NCI-H748 treated with DMSO at 0.1 percent for 48 hours (cell line): Measurements from ENCODE around the gene CCDC142.
A peak's percentile ranks its signal among the peaks of the same experiment; 100 is the strongest.

ENCODE experiments used
- DNase-seq: peaks from one replicate; lab custom pipeline; 2025; lab: John Stamatoyannopoulos, UW

The CCDC142 gene, protein sequence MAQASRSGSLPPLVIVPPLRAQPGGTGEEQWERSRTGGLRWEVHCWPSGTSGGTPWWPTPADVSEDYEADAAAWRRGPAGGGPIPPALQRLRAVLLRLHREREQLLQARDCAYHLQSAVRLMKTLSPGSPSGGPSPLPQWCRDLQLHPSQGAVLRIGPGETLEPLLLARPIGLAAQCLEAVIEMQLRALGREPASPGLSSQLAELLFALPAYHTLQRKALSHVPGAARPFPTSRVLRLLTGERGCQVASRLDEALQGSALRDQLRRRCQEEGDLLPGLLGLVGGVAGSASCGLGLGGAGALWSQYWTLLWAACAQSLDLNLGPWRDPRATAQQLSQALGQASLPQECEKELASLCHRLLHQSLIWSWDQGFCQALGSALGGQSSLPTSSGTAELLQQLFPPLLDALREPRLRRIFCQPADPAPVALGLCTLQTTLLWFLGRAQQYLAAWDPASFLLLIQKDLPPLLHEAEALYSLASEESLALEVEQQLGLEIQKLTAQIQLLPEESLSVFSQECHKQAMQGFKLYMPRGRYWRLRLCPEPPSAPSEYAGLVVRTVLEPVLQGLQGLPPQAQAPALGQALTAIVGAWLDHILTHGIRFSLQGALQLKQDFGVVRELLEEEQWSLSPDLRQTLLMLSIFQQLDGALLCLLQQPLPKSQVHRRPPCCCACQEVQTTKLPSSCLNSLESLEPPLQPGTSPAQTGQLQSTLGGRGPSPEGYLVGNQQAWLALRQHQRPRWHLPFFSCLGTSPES

DNA sequence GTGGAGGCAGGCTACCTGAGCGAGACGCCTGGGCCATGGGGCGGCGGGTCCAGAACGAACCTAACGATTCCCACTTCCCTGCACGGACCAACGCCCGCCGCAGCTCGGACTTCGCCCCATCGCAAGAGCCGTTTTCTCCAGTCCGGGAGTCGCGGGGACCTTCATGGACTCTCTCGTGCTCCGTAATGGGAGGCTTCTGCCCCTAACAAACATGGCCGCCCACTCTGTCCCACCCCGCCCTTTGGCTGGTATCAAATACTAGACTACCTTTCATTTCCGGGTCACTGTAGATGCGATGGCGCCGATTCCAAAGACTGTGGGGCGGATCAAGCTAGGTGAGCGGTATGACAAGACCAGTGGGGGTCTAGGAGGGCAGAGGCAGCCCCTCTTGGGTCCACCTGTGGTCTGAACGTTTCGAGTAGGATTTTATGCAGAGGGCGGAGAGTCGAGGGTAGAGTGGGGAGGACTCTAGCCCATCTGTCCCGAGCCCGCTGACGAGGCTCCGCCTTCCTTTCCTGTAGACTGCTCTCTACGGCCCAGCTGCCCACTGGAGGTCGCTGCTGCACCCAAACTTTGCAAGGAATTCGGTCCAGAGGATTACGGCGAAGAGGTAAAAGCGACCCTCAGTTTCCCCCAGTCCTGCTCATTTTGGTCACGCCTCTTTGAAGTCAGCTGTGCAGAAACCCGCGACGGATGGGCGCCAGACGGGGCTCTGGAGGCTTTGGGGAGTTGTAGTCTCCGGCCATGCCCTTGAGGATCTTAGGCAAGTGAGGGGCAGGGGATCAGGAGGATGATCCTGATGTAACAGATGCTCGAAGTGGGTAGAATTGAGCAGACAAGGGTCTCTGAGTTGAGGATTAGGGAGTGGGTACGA is at the start of gene CCDC142, which contains the start of gene TTC31:
Gene CCDC142, minus strand, starts transcription at position 198 of the 874 bp plus-strand sequence. Its CDS starts 161 bp downstream, at position 37.
Gene TTC31, plus strand, starts transcription at position 281 of the 874 bp plus-strand sequence. Its CDS starts 15 bp downstream, at position 296.
- peak; percentile 87 for DNase-seq

DNA sequence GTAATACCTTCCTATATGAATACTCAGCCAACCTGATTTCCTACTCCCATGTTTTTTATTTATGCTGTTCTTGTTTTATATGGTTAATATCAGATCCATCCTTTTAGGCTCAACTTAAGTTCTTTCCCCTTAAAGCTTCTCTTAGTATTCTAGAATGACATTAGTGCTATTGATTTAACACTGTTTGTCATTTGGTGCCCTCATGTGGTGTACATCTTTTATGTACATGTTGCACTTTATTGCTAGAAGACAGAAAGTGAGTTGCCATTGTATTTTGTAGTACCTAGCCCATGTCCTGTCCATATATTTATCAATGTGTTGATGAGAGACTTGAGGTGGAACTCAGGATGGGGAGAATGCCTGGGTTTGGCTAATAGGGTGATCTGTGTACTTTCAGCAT is 49.4 kb upstream of the CCDC142 start:
- peak; percentile 8 for DNase-seq

DNA sequence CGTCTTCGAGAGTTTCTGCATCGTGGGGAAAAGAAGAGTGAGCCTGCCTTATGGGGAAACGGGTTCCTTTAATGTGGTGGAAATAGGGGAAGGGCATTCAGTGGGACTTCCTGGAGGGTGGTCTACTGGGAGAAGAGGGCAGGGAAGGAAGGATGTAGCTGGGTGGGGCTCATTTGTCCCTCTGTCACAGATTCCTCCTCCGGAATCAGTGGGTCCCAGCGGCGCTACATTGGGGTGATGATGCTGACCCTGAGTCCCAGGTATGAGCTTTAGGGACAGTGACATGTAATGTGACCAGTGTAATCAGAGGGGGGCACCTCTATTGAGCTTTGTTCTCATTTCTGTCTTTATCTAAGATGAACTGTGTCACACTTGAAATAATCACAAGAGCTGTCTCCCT is 48.9 kb upstream of the CCDC142 start:
- no peak for DNase-seq

DNA sequence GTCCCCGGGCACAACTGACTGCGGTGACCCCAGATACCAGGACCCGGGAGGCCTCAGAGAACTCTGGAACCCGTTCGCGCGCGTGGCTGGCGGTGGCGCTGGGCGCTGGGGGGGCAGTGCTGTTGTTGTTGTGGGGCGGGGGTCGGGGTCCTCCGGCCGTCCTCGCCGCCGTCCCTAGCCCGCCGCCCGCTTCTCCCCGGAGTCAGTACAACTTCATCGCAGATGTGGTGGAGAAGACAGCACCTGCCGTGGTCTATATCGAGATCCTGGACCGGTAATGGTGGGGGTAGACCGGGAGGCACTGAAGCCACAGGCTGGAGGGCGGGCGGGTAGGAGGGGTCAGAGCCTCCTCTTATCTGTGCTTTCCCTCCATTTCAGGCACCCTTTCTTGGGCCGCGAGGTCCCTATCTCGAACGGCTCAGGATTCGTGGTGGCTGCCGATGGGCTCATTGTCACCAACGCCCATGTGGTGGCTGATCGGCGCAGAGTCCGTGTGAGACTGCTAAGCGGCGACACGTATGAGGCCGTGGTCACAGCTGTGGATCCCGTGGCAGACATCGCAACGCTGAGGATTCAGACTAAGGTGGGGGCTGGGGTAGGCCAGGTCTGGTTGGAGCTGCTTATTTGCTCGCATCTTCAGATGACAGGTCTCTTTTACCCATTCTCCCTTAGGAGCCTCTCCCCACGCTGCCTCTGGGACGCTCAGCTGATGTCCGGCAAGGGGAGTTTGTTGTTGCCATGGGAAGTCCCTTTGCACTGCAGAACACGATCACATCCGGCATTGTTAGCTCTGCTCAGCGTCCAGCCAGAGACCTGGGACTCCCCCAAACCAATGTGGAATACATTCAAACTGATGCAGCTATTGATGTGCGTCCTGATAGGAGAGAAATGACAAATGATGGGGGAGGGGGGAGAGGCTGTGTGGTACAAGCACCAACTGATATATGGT is 47.7 kb upstream of the CCDC142 start:
- DNase-seq: no peak

DNA sequence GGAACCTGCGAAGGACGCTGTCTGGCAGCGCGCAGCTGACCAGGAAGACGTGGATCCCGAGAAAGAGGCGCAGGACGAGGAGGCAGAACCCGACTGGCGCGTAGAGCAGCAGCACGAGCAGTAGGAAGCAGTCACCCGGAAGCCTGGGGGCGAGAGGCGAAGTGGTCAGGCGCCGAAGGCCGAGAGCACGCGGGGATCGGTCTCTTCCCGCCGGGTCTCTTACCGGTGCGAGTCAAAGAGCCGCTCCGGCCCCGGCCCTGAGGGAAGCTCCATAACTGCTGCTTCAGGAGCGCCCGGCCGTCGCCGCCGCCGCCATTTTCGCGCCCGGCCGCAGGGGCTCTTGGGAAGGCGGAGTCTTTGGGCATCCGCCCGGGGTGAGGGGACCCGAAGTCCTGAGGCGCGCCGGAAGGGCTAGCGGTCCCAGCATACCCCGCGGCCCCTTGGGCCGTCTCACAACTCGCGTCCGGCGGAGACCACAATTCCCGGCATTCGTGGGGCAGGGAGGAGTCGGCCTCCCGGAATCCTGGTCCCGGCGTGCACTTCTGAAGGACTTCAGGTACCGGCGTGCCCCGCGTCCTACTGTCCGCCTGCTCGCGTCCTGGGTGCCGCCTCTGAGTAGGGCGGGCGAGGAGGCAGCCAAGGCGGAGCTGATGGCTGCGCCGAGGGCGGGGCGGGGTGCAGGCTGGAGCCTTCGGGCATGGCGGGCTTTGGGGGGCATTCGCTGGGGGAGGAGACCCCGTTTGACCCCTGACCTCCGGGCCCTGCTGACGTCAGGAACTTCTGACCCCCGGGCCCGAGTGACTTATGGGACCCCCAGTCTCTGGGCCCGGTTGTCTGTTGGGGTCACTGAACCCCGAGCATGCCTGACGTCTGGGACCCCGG is 46.8 kb upstream of the CCDC142 start, which contains the start of the genes AUP1 and HTRA2:
Gene AUP1, minus strand, starts transcription at position 350 of the 882 bp plus-strand sequence. Its CDS starts 77 bp downstream, at position 273.
Gene HTRA2, plus strand, starts transcription at position 577 of the 882 bp plus-strand sequence. Its CDS starts 74 bp downstream, at position 651.
- DNase-seq: peak; percentile 72

DNA sequence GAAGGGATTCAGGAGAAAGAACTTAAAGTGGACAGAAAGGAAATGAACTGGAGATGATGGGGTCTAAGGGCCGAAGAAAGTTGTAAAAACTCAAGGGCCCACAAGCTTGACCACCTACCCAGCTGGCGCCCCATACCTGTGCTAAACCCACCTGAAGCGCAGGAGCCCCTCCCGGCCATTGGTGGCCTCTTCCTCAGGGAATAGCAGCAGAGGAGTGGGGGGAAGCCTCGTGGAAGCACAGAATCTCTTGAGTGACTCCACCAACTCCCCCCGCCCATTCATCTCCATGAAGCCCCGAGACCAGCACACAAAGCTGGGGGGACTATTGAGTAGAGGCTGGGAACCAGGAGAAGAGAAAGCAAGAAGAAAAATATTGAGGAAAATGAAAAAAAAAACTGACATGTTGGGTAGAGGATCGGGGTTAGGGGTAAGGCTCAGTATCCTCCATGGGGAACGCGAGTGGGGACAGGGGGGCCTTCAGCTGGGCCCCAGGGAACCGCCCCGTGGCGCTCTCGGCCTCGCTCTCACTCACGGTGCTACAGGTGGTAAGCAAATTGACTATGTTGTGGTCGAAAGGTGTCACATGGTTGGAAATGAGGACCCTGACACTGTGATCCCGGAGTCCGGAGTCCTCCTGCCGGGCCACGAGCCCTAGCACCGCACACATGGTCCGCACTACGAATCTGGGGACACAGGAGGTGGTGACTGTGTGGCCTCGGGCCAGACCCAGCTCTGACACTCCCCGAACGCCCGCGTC is 46.0 kb upstream of the CCDC142 start:
- DNase-seq: no peak

DNA sequence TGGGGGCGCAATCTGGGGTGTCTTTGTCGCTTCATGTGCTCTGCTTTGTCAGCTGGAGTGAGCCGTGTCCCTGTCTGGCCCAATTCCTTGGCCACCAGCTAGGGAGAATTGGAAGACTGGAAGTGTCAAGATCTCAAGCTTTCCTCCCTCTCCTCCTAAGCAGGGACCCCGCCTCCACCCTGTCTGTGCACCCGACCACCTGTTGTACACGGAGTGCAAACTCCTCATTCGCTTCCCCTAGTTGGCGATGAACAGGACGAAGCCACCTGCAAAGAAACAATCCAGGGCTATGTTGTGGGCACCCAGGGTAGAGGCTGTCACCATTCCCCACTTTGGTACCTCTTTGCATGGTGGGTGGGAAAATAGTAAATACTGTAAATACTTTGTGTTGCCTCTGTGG is 44.9 kb upstream of the CCDC142 start:
- no peak for DNase-seq

DNA sequence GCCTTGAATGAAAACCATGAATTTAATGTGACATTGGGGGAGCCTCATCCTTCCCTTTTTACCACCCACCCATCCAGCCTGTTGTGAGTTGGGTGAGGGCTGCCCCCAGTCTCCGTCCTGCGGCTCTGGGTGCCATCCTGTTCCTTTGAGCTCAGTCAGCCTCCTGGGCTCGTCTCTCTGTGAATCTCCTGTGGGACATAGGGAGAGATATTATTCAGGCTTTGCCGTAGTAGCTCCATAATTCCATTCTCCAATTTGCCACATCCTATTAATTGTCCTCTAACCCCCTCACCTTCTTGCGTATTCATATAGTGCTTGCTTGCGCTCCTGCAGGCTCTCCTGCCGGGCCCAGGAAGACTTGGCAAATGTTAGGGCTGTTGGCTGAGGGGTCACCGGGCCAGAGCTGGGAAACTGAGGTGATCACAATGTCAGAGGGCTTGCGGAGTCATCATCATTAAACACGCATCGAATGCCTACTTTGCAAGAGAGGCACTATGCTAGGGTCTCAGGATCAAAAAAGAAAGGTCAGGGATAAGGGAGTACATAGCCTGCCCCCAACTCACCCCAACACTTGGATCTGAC is 43.9 kb upstream of the CCDC142 start:
- no peak for DNase-seq

DNA sequence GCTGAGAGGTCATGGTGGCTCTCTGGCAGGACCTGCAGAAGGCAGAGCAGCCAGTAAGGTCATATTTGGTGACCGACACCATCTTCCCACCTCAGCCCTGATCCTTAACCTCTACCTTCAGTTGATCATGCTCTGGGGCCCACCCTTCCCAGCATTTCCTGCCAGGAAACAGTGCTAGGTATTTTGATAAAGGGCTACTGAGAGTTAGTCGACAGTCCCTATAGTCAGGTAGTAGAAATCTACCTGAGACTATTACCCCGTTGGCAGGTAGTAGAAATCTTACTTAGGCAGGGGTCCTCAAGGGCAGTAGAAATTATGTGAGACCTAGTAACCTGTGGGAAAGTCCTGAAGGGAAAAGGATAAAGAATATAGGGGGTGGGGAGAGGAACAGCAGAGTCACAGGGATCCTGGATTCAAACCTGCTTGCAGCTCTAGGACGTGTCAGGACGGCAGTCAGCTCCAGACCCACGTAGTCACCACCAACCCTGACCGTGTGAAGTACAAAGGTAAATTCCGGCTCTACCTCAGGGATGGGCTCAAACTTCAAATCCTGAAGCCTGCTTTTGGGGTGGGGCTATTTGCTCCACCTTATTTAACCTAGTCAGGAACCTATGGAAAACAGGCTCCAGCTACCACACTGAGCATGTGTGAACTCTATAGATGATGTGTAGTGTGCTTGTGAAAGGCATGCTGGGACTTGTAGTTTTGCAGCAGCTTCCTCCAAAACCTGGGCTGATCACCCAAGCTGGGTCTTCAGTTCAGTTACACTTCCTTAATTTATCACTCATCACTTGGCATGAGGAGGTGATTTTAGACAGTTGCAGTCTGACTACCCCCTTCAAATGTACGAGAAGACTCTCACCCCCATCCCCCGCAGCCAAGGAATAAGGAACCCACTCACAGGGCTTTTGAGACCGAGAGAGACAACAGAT is 43.2 kb upstream of the CCDC142 start, which contains the start of gene DQX1:
Gene DQX1, minus strand, starts transcription at position 515 of the 932 bp plus-strand sequence. Its CDS starts 502 bp downstream, at position 13.
- no peak for DNase-seq

DNA sequence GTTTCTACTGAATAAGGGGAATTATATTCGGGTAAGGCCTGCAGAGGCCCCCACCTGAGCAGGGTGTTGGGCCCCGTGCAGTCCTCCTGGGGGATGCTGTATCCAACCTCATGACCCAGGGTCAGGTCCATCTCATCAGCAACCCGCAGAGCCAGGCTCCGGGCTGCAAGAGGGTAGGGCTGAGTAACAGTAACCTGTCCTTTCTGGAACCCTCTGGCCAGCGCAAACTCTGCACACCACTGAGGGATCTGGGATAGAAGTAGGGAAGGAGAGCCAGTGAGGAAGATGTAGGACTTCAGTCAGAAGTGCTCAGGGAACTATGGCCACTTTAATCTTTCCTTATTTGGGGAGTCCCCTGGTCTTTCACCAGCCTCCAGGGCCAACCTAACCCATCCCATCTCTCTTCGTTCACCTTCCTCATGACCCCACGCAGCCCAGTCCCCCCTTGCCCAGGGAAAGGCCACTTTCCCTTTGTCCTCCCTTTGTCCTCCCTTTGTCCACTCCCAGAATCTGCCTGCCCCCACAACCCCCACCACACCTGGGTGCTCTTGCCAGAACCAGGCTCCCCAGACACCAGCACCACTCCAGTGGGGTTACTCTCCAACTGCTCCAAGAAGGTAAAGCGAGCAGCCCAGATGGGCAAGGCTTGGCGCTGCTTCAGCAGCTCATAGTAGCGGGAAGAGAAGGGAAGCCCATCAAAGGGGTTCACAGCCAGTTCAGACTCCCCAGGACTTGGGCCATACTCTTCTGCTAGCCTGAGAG is 42.3 kb upstream of the CCDC142 start:
- DNase-seq: no peak

DNA sequence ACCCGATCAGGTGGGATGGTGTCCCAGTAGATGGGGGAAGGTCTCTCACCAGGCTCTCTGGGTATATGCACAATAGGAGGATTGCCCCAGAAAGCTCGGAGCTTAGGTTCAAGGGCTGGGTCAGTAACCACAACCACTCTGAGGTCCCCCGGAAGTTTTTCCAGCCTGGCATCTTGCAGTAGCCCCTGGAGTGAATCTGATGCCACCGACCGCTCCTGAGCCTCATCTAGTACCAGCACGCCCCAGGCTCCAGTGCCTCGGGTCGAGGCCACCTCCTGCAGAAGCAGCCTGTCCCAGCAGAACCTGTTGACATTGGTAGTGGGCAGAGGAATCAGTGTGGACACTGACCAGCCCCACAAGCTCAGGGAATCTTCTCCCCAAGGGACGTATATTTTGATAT is 41.2 kb upstream of the CCDC142 start:
- DNase-seq: no peak

DNA sequence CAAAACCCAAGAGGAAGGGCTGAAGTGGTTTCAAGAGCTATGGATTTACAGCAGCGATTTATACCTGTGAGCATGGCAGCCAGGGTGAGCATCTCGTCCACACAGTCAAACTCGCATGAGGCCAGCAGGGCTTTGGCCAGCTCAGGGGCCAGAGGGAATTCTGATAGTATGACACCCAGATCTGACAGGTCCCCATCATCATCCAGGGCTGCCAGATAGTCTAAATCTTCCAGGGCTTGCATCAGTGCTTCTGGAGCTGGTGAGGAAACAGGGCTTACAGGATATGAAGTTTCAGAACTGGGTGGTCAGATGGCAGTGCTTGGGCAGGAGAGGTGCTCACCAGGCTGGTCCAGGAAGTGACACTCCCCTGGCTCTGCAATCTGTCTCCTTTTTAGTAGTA is 39.7 kb upstream of the CCDC142 start:
- DNase-seq: no peak

DNA sequence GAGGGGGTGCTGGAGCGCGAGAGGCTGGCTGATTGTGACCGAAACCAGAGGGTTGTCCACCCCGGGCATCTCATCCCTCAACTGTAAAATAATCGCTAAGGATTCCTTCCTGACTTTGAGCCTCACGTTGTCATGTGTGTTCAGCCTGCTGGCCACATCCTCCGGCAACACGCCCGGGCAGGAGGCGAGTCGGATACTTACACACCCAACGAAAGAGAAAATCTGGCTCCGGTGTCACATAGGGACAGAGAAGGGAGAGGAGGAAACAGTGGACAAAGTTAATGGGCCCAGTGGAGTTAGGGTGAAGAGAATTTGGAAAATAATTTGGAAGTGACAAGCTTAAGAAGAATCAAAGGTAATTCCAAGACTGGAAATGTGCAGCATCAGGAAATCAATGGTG is 33.9 kb upstream of the CCDC142 start:
- DNase-seq: no peak

DNA sequence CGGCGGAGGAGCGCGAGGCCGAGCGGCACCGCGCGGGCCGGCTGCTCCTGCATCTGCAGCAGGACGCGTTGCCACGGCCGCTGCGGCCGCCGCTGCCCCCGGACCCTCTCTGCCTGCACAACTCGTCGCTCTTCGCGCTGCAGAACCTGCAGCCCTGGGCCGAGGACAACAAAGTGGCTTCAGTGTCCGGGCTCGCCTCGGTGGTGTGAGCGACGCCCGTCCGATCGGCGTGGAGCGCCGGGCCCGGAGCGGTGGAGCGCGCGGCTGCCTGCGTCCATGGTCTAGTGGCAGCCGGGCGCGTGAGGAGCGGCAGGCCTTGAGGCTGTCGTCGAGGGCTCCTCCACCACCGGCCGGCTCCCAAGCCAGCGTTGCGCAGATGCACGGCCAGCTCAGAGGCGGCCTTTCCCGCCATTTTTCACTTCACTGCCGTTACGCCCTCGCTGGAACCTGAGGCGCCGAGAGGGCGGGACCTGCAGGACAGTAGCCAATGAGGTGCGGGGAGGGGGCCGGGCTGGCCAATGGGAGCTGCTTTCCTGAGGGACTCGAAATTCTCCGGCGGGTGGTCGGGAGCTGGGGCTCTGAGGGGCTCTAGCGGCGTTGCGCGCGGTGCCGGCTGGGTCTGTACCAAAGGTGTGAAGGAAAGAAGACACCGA is 33.3 kb upstream of the CCDC142 start:
- no peak for DNase-seq

DNA sequence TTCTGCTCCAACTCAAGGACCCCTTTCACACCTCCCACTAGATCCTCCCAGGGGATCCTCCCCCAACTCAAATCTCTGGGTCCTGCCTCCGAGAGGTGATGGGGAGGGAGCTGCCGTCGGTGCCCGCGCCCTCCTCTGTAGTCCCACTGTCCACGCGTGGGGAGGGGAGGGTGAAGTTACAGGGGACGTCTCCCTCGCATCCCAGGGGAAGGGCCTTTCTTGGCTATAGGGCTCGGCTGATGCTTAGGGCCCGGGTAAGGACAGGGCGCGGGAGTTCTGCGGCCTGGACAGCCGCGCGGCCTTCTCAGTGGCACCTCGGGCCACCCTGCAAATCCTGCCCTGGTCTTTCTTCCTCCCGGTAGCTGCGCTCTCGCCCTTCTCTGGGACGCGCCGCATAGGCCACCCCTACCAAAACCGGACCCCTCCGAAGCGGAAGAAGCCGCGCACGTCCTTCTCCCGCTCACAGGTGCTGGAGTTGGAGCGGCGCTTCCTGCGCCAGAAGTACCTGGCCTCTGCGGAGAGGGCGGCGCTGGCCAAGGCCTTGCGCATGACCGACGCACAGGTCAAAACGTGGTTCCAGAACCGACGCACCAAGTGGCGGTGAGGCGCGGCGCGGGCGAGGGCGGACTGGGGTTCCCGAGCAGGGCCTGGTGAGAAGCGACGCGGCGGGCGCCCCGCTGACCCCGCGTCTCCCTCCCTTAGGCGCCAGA is 32.6 kb upstream of the CCDC142 start:
- DNase-seq: no peak
